HG02973 (cell line): ENCODE measurements around the gene SEC22A.

ENCODE experiments used
- ATAC-seq: cut with Tn5 transposase; IDR thresholded peaks from one replicate; pipeline ENCODE4 v1.9.1; 2021; ENCODE audit warnings: moderate library complexity; ENCODE audit not compliant: unreplicated experiment

The SEC22A gene

GRCh38 chr3:123301331-123302184 lies 99.8 kb downstream of the SEC22A start:
- ATAC-seq: no peak

DNA sequence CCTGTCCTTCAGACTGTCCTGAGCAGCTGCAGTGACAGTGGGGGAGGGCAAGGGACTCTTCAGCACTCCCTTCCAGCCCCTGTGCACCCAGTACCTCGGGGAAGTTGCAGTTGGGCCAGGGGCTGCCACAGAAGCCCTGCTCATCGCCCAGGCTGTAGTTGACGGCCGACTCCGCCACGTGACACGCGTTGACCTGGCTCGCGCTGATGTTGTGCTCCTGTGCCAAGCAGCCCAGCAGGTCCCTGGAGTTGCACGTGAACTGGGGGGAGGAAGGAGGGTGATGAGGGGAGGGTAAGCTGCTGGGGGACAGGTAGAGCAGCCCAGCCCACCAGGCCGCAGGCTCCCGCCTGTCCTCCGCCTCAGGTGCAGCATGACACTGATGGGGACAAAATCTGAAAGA lies 101.2 kb downstream of the SEC22A start:
- no peak for ATAC-seq

GRCh38 chr3:123303976-123304560 lies 102.3 kb downstream of the SEC22A start:
- ATAC-seq: no peak

- ATAC-seq: no peak
Observed at GRCh38 chr3:123305192-123305591, 103.4 kb downstream of the SEC22A start.

DNA sequence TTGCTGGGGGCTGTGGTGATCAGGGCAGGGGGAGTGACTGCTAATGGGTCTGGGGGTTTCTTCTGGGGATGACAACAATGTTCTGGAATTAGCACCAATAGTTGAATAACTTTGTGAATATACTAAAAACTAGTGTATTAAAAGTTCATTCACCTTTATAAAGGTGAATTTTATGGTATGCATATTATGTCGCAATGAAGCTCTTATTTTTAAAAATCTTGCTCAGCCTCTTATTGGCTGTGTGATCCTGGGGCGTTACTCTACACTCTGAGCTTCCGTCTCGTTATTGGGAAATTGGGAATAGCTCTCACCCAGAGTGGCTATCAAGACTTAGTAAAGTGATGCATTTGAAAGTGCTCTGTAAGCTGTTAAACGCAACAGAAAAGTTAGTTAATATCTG lies 105.3 kb downstream of the SEC22A start:
- no peak for ATAC-seq

DNA sequence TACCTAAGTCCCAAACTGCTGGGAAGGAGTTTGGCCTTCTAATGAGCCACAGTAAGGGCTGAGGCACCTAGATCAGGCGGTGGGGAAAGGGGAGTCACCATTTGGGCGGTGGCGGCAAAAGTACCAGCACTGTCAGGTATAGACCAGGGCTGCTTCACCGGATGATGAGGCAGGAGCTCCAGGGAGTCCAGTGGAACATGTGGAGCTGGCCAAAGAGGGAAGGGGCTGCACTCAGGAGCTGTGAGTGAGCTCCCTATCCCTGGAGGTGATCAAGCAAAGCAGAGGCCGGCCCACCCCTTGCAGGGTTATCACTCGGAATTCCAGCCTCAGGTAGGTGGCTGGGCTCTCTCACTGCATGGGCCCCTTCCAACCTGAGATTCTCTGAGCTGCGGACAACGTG lies 108.4 kb downstream of the SEC22A start:
- ATAC-seq: no peak

- ATAC-seq: no peak
Observed at GRCh38 chr3:123310741-123311140, 109.0 kb downstream of the SEC22A start.

DNA sequence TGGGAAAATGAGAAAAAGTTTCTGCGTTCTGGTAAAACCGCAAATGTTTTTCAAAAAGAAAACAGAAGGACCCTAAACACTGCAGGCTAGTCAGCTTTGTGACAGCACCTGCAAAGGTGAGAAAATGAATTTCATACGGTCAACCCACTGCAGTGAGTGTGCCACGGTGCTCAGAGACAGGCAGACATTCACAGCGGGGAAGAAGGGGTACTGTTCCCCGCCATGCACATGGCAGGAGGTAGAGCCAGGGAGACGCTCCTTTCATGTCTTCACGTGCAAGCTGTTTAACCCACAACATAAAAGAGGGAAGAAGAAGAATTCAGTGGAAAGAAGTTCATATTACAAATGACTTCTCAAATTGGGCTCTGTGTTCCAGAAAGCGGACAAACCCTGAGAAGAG lies 109.5 kb downstream of the SEC22A start:
- ATAC-seq: no peak

DNA sequence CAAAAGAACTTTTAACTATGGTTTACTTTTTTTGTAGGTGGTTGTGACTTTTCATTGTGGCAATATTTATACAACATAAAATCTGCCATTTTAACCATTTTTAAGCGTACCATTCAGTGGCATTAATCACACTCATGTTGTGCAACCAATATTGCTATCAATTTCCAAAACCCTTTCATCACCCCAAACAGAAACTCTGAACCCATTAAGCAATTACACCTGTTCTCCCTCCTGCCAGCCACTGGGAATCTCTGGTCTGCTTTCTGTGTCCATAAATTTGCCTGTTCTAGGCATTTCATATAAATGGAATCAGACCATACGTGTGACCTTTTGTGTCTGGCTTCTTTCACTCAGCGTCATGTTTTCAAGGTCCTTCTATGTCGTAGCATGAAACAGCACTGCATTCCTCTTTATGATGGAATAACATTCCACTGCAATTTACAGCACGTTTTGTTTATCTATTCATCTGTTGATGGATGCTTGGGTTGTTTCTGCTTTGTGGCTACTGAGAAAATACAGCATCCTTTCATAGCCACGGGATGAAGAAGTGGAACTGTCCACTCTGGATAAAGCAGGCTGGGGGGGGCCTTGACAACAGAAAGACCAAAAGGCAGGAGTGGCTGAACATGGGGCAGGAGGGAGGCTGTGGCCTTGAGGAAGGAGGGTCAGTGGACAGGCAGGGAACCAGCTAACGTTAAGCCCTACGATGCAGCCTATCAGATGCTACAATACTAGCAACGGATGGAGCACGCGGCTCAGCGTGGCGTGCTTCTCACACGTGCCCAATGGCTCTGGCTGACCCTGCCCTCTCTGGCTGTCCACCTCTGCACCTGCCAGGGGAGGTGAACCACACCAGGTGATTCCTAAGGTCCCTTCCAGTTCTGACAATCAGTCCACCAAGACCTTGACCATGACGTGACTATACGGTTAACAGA lies 110.9 kb downstream of the SEC22A start:
- no peak for ATAC-seq

GRCh38 chr3:123313889-123314288 lies 112.1 kb downstream of the SEC22A start:
- no peak for ATAC-seq

DNA sequence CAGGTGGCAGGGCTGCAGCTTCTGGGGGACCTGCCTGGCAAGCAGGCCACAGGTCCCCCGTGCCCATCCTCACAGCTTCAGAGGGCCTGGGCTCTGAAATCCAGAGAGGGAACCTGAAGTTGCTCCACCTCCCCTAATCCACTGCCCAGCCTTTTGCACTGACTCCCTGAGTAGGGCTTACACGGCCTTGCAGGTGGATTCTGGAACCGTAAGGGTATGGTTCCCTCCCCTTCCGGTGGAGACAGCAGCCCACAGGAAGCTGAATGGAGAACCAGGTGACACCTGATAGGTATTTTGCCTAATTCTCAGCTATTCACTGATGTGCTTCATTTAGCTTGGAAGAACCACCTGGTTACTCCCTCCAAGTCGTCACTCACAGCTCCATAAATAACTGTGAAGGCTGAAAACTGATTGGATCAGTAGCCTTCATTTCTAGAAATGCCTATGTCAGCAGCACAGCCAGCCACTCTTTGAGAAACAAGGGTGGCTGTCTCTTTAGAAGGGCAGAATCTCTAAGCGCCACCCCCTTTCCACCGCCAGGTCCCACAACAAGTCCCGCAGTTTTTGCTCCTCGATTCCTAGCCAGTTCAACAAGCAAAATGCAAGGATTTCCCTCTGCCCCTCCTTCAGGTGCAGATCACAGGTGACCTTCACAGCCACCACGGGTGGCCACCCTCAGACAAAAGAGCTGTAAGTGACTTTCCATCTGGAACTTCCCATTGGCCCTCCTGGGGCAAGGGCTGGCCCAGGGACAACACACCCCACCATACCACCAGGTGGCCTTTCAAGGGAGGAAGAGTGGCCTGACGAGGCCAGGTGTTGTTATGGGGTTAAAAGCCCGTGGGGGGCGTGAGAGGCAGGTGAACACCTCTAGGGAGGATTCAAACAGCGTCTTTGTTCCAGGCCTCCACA lies 112.9 kb downstream of the SEC22A start:
- ATAC-seq: no peak

GRCh38 chr3:123315271-123315595 lies 113.5 kb downstream of the SEC22A start:
- no peak for ATAC-seq

- no peak for ATAC-seq
Observed at GRCh38 chr3:123317716-123318115, 116.0 kb downstream of the SEC22A start.

- ATAC-seq: no peak
Observed at GRCh38 chr3:123318374-123318773, 116.6 kb downstream of the SEC22A start.

- ATAC-seq: no peak
Observed at GRCh38 chr3:123319760-123320159, 118.0 kb downstream of the SEC22A start.

DNA sequence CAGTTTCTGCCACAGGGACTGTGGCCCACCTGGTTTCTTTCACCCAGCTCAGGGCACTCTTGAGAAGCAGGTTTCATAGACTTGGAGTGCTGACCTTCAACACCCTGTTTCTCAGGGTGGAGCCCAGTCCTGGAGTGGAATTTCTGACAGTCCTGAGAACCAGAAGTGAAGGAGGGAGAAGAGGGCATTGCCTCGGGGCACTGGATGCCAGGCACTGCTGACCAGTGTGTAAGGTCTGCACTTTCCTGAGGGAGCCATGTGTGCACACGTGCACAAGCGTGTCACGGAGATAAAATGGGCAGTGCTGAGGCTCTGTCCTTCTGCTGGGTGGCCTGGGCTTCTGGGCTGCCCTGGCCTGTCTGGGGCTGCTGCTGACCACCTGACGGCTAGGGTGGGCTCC lies 118.5 kb downstream of the SEC22A start:
- ATAC-seq: no peak

GRCh38 chr3:123321806-123322205 lies 120.1 kb downstream of the SEC22A start:
- no peak for ATAC-seq

GRCh38 chr3:123322866-123323265 lies 121.1 kb downstream of the SEC22A start:
- no peak for ATAC-seq
